HG03039 (cell line): ENCODE data around the gene ARAP3.
A peak's percentile ranks its signal among the peaks of the same experiment; 100 is the strongest.

Experiments used
- ATAC-seq: cut with Tn5 transposase; IDR thresholded peaks from one replicate; pipeline ENCODE4 v1.9.1; 2021; ENCODE audit warnings: mild to moderate bottlenecking, moderate library complexity; ENCODE audit not compliant: unreplicated experiment

ARAP3 gene

GRCh38 chr5:141701360-141702119 is 19.5 kb upstream of the ARAP3 start:
- ATAC-seq: no peak

- ATAC-seq: no peak
Observed at GRCh38 chr5:141697586-141697985, 15.6 kb upstream of the ARAP3 start.

GRCh38 chr5:141696431-141696830 is 14.4 kb upstream of the ARAP3 start:
- no peak for ATAC-seq

- no peak for ATAC-seq
Observed at GRCh38 chr5:141695627-141696215, 13.7 kb upstream of the ARAP3 start.

GRCh38 chr5:141694479-141694878 is 12.4 kb upstream of the ARAP3 start:
- ATAC-seq: no peak

GRCh38 chr5:141692919-141693725 is 11.1 kb upstream of the ARAP3 start:
- ATAC-seq: no peak

- no peak for ATAC-seq
Observed at GRCh38 chr5:141692533-141692888, 10.5 kb upstream of the ARAP3 start.

GRCh38 chr5:141691867-141692532 is 10.0 kb upstream of the ARAP3 start:
- peak; percentile 86 for ATAC-seq

- no peak for ATAC-seq
Observed at GRCh38 chr5:141691286-141691866, 9.3 kb upstream of the ARAP3 start.

- ATAC-seq: no peak
Observed at GRCh38 chr5:141686648-141687416, 4.8 kb upstream of the ARAP3 start.

GRCh38 chr5:141685591-141685990 is 3.6 kb upstream of the ARAP3 start:
- ATAC-seq: no peak

- ATAC-seq: no peak
Observed at GRCh38 chr5:141683596-141684141, 1.6 kb upstream of the ARAP3 start.

- ATAC-seq: no peak
Observed at GRCh38 chr5:141681295-141681694, 735 bp downstream of the ARAP3 start.

- ATAC-seq: no peak
Observed at GRCh38 chr5:141680751-141681201, 1.3 kb downstream of the ARAP3 start.

- no peak for ATAC-seq
Observed at GRCh38 chr5:141680178-141680577, 1.9 kb downstream of the ARAP3 start.

- no peak for ATAC-seq
Observed at GRCh38 chr5:141677415-141677814, 4.6 kb downstream of the ARAP3 start.

GRCh38 chr5:141675672-141676071 is 6.4 kb downstream of the ARAP3 start:
- no peak for ATAC-seq

- no peak for ATAC-seq
Observed at GRCh38 chr5:141674747-141675146, 7.3 kb downstream of the ARAP3 start.

GRCh38 chr5:141672841-141673813 is 8.9 kb downstream of the ARAP3 start:
- no peak for ATAC-seq
